Posterior cingulate gyrus (tissue), 11 donors: ENCODE measurements around the gene DMAC2.
"Not testable (repeated sequence)": the region's sequence is repeated elsewhere in the genome, so short reads cannot be mapped to it uniquely, and the experiment has no call there.

Experiments
- DNase-seq, 10 donors: peaks; one replicate each; pipeline versions ENCODE4 v3.0.0 to v3.0.0-alpha.2; 2020 to 2021; ENCODE audit warnings: mixed read lengths in 3 of 10
- intact Hi-C: fragments of 100-400 bp; cut with DNase I; formaldehyde crosslinking; loops from one replicate; pipeline ENCODE4 v1.15.1; 2023

DMAC2 gene

GRCh38 chr19:41424335-41425173, 15.2 kb downstream of the DMAC2 start:
- no peak for DNase-seq
- intact Hi-C loops = no loop called here

- DNase-seq = peak in 1 of 10 donors; percentile 17
- intact Hi-C loops = no loop called here
These were observed 16.8 kb downstream of the DMAC2 start for GRCh38 chr19:41422955-41423354.

- DNase-seq = peak in 1 of 10 donors; percentile 35
- intact Hi-C loops = no loop called here
These were observed 17.3 kb downstream of the DMAC2 start for GRCh38 chr19:41422456-41422855.

- DNase-seq = peak in 1 of 10 donors; percentile 46
- intact Hi-C loops = no loop called here
These were observed 17.7 kb downstream of the DMAC2 start for GRCh38 chr19:41421973-41422372.

- intact Hi-C loops = no loop called here
- DNase-seq = peak in 1 of 10 donors; percentile 24
These were observed 18.4 kb downstream of the DMAC2 start for GRCh38 chr19:41421314-41421713.

GRCh38 chr19:41420101-41420880, 19.4 kb downstream of the DMAC2 start:
- intact Hi-C loops = no loop called here
- peak in 1 of 10 donors; percentile 26 for DNase-seq

GRCh38 chr19:41416194-41416674, 23.5 kb downstream of the DMAC2 start:
- DNase-seq = no peak
- intact Hi-C loops = no loop called here

- DNase-seq = peak in 1 of 10 donors; percentile 37
- intact Hi-C loops = no loop called here
These were observed 24.5 kb downstream of the DMAC2 start for GRCh38 chr19:41415154-41415571.

GRCh38 chr19:41414461-41414860, 25.3 kb downstream of the DMAC2 start:
- intact Hi-C loops = no loop called here

GRCh38 chr19:41413947-41414346, 25.8 kb downstream of the DMAC2 start:
- intact Hi-C loops = no loop called here
- DNase-seq = no peak

More at GRCh38 chr19:41414461-41414860, 25.3 kb downstream of the DMAC2 start:
- no peak for DNase-seq

- no peak for DNase-seq
- intact Hi-C loops = no loop called here
These were observed 26.8 kb downstream of the DMAC2 start for GRCh38 chr19:41412953-41413352.

- DNase-seq = peak in 8 of 10 donors; percentile 28 to 96 (median 54)
- intact Hi-C loops = no loop called here
These were observed 27.8 kb downstream of the DMAC2 start for GRCh38 chr19:41411968-41412265.

GRCh38 chr19:41411100-41411967, 28.4 kb downstream of the DMAC2 start:
- DNase-seq = peak in 1 of 10 donors; percentile 10
- intact Hi-C loops = no loop called here

- DNase-seq = peak in 1 of 10 donors; percentile 57
- intact Hi-C loops = no loop called here
These were observed 29.2 kb downstream of the DMAC2 start for GRCh38 chr19:41410336-41411054.

- no peak for DNase-seq
- intact Hi-C loops = no loop called here
These were observed 30.4 kb downstream of the DMAC2 start for GRCh38 chr19:41409288-41409687.

- DNase-seq, intact Hi-C loops: not testable (repeated sequence)
These were observed 30.9 kb downstream of the DMAC2 start for GRCh38 chr19:41408846-41409245.

GRCh38 chr19:41408256-41408655, 31.5 kb downstream of the DMAC2 start:
- intact Hi-C loops = no loop called here
- peak in 1 of 10 donors; percentile 22 for DNase-seq

GRCh38 chr19:41407271-41407670, 32.4 kb downstream of the DMAC2 start:
- peak in 1 of 10 donors; percentile 21 for DNase-seq

GRCh38 chr19:41405776-41406175, 33.9 kb downstream of the DMAC2 start:
- DNase-seq = no peak
- intact Hi-C loops = no loop called here

More at GRCh38 chr19:41407271-41407670, 32.4 kb downstream of the DMAC2 start:
- intact Hi-C loops = no loop called here
